ENCODE data around the gene EFTUD2.

DNA sequence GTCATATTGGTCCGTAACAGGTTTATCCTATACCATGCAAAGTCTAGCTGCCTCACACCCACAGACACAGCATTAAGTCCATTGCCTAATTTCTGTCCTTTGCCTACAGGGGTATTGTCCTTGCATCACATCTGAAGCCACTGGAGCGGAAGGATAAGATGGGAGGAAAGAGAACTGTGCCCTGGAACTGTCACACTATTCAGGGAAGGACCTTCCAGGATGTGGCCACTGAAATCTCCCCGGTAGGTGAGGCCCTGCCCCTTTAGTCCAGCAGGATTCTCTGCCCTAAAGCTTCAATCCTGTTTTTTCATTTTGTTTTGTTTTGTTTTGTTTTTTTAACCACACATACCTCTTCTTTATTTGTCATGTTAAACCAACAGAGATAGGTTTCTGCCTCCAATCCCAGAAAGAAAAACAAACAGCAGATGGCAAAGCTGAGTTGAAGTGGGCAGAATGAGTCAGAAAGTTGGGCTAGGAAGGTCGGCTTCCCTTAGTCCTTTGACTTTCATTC, 2.2 kb upstream of the EFTUD2 start:
- TF ChIP-seq POLR2AphosphoS5 (IDR thresholded peaks at IDR 0.05) (no peak), POLR2A (IDR thresholded peaks at IDR 0.05) (no peak)
- TF ChIP-seq, protein P1, sequence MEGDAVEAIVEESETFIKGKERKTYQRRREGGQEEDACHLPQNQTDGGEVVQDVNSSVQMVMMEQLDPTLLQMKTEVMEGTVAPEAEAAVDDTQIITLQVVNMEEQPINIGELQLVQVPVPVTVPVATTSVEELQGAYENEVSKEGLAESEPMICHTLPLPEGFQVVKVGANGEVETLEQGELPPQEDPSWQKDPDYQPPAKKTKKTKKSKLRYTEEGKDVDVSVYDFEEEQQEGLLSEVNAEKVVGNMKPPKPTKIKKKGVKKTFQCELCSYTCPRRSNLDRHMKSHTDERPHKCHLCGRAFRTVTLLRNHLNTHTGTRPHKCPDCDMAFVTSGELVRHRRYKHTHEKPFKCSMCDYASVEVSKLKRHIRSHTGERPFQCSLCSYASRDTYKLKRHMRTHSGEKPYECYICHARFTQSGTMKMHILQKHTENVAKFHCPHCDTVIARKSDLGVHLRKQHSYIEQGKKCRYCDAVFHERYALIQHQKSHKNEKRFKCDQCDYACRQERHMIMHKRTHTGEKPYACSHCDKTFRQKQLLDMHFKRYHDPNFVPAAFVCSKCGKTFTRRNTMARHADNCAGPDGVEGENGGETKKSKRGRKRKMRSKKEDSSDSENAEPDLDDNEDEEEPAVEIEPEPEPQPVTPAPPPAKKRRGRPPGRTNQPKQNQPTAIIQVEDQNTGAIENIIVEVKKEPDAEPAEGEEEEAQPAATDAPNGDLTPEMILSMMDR (IDR thresholded peaks at IDR 0.05): no peak
